GM15510 (cell line): ENCODE results near the gene MRTFB.

ENCODE experiments used
- POLR2A ChIP-seq: IDR thresholded peaks from 3 replicates; pipeline ENCODE4 v1.6.1; 2011; ENCODE audit warnings: borderline replicate concordance; ENCODE audit not compliant: insufficient read length; ENCODE audit errors: extremely low read depth

The MRTFB gene

DNA sequence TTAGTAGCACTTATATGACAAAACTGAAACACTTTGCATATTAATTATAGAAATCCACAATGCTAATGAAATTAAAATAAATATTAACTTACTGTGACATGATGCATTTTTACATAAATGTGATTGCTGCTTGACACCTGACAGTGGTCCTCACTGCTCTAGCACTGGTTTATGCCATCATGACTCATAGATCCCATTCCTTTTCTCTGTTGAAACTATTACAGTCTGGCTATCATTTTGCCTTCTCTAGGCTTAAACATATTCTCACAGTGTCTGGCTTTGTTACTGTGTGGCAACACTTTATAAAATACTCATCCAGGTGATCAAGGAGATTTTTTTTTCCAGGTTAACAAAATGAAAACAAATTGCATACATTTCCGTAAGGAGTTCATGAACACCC lies 108.0 kb downstream of the MRTFB start:
- no peak for TF ChIP-seq POLR2A

DNA sequence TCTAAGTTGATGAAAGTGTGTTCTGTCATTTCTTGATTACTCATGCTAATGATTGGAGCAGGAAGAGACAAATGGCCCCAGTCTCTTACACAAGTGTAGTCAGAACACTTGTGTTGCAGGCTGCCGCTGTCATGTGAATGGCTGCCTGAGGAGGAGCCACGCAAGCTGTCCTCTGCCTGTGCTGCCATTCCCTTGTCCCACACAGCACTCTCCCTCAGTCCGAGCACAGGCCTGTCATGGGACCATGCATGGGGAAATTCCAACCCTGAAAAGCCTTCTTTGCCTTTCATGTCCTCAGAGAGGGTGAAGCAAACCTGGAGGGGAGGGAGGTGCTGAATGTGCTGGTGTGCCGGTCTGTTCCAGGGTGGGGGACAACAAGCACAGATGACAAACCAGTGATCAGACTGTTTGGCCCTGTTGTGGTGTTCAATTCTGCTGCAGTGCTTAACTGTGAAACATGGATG lies 109.4 kb downstream of the MRTFB start:
- no peak for TF ChIP-seq POLR2A

DNA sequence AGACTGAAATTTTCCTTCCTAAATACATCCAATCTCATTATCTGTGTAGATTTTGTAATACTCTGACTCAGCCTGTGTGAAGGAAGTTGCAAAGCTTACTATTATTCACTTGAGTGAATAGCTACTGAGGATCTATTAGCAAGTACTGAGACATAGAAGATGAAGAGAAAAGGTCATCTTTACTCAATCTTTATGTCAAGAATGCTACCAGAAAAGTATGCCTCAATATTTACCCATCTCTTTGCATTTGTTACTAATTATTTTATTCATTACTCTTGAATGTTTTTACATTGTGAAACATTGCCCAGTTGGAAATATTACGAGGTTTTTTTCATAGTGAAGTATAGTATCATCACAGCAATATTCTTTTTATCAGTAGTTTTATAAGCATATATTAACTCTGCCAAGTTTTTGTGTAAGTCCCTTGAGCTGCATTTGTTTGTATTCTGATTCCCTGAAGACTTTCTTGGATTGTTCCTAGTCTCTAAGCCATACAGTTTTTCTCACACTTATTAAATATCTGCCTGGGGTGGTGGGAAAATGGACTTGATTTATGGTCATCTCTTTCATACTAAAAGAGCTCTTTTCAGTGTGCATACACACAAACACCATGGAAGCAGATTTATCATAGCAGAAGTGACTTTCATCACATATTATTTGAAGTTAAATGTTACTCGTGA lies 110.4 kb downstream of the MRTFB start:
- no peak for TF ChIP-seq POLR2A

DNA sequence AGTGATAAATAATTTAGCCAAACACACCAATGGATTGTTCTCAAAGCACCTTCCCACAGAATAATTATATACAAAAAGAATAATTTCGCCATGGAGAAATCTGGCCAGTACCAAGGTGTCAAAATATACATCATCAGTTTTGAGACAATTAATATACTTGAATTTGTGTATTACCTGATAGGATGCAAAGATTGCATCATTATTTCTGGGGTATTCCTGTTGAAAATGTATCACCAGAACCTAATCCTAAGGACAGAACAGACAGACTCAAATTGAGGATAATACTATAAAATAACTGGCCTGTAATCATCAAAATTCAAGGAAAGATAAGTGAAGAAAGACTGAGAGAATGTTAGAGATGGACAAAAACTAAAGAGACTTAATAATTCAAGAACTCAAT lies 111.9 kb downstream of the MRTFB start:
- no peak for TF ChIP-seq POLR2A

- no peak for TF ChIP-seq POLR2A
Measured at GRCh38 chr16:14186007-14186794, 115.1 kb downstream of the MRTFB start.

- TF ChIP-seq POLR2A, result no peak
Measured at GRCh38 chr16:14186795-14187221, 115.7 kb downstream of the MRTFB start.

GRCh38 chr16:14187517-14188338 lies 116.6 kb downstream of the MRTFB start:
- no peak for TF ChIP-seq POLR2A

DNA sequence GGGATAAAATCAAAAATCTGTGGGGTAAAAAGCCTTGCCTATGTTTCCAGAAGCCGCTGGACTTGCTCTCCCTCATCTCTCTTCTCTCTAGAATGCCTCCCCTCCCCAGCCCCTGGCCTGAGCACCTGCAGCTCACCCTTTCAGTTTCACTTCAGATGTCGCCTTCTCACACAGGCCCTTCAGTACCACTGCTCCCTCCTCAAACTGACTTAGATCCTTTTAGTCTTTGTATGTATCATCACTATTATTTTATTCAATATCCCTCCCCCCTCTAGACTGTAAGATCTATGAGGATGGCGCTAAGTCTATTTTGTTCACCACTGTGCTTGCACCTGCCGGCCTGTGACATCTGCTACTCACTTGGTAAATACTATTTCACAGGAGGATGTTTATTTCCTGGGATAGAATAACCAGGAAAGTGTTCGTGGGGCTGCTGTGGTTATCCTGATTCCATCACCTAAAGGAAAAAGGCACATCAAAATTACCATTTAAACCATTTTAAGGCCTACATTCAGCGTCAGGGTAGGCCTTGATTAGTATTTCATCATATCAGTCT lies 122.3 kb downstream of the MRTFB start:
- no peak for TF ChIP-seq POLR2A

GRCh38 chr16:14194721-14195120 lies 123.6 kb downstream of the MRTFB start:
- no peak for TF ChIP-seq POLR2A

- TF ChIP-seq POLR2A, result no peak
Measured at GRCh38 chr16:14196011-14196410, 124.9 kb downstream of the MRTFB start.

DNA sequence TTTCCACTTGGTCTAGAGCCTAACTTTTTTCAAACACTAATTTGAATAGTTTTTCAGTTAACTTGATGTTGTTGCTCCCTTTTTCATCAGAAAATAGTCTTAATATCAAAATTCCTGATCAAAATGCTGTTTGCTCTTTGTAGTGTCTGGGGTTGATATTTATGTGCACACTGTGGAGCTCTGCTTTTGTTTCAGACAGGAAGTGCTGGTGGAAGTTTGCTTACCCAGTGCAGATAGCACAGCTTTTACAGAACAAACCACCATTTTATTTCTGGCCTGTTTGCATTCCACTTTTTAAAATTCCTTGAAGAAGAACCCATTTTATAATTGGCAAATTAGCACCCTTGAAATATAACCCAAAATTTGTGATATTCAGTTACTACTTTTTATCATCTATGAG lies 125.4 kb downstream of the MRTFB start:
- no peak for TF ChIP-seq POLR2A

DNA sequence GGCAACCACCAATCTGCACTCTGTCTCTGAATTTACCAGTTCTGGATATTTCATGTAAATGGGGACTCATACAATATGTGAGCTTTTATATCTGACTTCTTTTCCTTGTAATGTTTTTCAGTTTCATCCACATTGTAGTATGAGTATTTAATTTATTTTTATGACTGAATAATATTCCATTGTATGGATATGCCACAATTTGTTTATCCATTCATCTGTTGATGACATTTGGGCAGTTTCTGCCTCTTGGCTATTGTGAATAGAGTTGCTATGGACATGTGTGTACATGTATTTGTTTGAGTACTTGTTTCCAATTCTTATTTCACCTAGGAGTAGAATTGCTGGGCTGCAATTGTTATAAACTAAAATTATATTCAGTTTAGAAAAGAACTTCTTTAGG lies 126.9 kb downstream of the MRTFB start:
- TF ChIP-seq POLR2A, result no peak

DNA sequence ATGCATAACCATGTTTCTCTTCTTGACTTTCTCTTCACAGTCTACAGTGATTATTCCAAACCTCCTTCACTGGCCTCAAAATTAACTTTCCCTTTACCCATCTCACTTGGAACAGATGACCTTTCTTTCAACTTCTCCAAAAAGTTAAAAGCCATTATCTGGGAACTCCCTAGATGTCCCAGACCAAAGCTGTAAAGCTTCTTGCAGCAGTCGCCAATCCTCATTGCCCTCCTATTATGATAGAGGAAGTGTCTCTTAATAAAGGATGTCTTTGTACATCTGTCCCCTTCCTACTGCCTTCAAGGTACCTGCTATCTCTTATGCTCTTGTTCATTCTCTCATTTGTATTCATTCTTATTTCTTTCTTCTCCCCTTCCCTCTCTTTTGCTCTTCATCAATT lies 127.5 kb downstream of the MRTFB start:
- no peak for TF ChIP-seq POLR2A

- TF ChIP-seq POLR2A, result no peak
Measured at GRCh38 chr16:14199199-14199598, 128.1 kb downstream of the MRTFB start.

- TF ChIP-seq POLR2A, result no peak
Measured at GRCh38 chr16:14199624-14200023, 128.5 kb downstream of the MRTFB start.
